MM.1S (cell line): ENCODE measurements around the gene NUTF2.

Source experiments
- DNase-seq: peaks from one replicate; pipeline ENCODE4 v3.0.0-alpha.2; 2015
- H2AFZ ChIP-seq: fragments of 300-600 bp; sonication (generic); 2 replicates; pipeline ENCODE4 v1.6.0; 2016; ENCODE audit warnings: antibody characterized with exemption, low read length
- H3F3A ChIP-seq: fragments of 300-600 bp; sonication (generic); 2 replicates; pipeline ENCODE4 v1.6.1; 2016; ENCODE audit warnings: mild to moderate bottlenecking, antibody characterized with exemption, low read length, moderate library complexity, mixed read lengths; ENCODE audit not compliant: insufficient read depth
- H3K27ac ChIP-seq: fragments of 300-600 bp; sonication (generic); 2 replicates; pipeline ENCODE4 v1.5.1; 2016; ENCODE audit warnings: mild to moderate bottlenecking, low read length
- H3K27me3 ChIP-seq: fragments of 300-600 bp; sonication (generic); replicated peaks from 2 replicates; pipeline ENCODE4 v1.6.0; 2016; ENCODE audit warnings: low read length; ENCODE audit not compliant: insufficient read depth
- H3K36me3 ChIP-seq: fragments of 300-600 bp; sonication (generic); replicated peaks from 2 replicates; pipeline ENCODE4 v1.6.1; 2016; ENCODE audit warnings: mild to moderate bottlenecking, low read length, mixed read lengths; ENCODE audit not compliant: insufficient read depth
- H3K4me1 ChIP-seq: fragments of 300-600 bp; sonication (generic); 2 replicates; pipeline ENCODE4 v1.6.1; 2016; ENCODE audit warnings: low read length, mixed read lengths
- H3K4me2 ChIP-seq: fragments of 300-600 bp; sonication (generic); 2 replicates; pipeline ENCODE4 v1.6.0; 2016; ENCODE audit warnings: low read depth, low read length
- H3K4me3 ChIP-seq: fragments of 300-600 bp; sonication (generic); 2 replicates; pipeline ENCODE4 v1.5.1; 2016; ENCODE audit warnings: low read length, mixed read lengths
- H3K79me2 ChIP-seq: fragments of 300-600 bp; sonication (generic); 2 replicates; pipeline ENCODE4 v1.6.1; 2016; ENCODE audit warnings: mixed run types, low read length, mixed read lengths
- H3K9ac ChIP-seq: fragments of 300-600 bp; sonication (generic); 2 replicates; pipeline ENCODE4 v1.6.1; 2016; ENCODE audit warnings: low read length, mixed read lengths
- H3K9me2 ChIP-seq: fragments of 300-600 bp; sonication (generic); replicated peaks from 2 replicates; pipeline ENCODE4 v1.6.1; 2016; ENCODE audit warnings: mild to moderate bottlenecking, low read length, mixed read lengths; ENCODE audit not compliant: insufficient read depth
- H3K9me3 ChIP-seq: fragments of 300-600 bp; sonication (generic); replicated peaks from 2 replicates; pipeline ENCODE4 v1.6.1; 2016; ENCODE audit warnings: mild to moderate bottlenecking, low read length, mixed read lengths; ENCODE audit not compliant: insufficient read depth
- H4K20me1 ChIP-seq: fragments of 300-600 bp; sonication (generic); 2 replicates; pipeline ENCODE4 v1.6.1; 2016; ENCODE audit warnings: mild to moderate bottlenecking, low read length, moderate library complexity, mixed read lengths; ENCODE audit not compliant: insufficient read depth
- EZH2 ChIP-seq: fragments of 300-600 bp; sonication (generic); optimal IDR thresholded peaks from 2 replicates; pipeline ENCODE3; 2017; ENCODE audit warnings: low read depth, mild to moderate bottlenecking, antibody characterized with exemption, low read length, mixed read lengths
- EZH2phosphoT487 ChIP-seq: fragments of 300-600 bp; sonication (generic); IDR thresholded peaks from 2 replicates; pipeline ENCODE4 v1.6.1; 2018; ENCODE audit warnings: antibody characterized with exemption, low read length
- TF ChIP-seq, protein P1 (sequence below): fragments of 300-600 bp; sonication (generic); IDR thresholded peaks from 2 replicates; pipeline ENCODE4 v1.5.1; 2016; ENCODE audit warnings: antibody characterized with exemption, low read length, mixed read lengths

The NUTF2 gene

DNA sequence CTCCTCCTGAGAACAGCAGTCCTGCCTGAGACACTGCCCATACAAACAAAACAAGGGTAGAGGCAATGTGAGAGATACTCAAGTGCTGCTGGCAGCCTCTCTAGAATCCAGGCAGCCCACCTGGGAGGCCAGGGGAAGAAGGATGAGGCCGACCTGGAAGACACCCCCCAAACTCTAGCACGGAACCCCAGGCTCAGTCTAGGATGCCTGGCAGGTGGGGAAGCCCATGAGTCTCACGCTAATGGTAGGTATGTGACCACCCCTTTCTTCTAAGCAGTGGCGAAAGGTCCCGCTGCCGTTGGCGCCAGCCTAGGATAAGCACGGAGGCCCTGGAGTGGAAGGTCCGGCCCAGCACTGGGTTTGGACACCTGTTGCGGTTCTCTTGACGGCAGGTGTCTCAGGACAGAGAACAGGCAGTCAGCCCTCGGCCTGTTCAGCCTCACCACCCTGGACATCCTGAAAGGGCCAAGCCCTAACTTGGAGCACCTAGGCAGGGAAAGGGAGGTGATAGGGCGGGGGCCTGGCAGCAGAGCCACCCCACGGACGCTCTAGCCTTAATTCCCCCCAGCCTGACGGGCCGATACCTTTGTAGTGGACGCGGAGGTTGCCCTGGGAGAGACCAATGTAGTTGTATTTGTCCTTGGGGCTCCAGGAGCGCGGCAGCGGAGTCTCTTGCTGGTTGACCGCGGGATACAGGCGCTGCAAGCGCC, 40.9 kb upstream of the NUTF2 start:
- Histone ChIP-seq H4K20me1 (no peaks in the 10 kb centered on the region), H3K27ac (peak overlapping the region; percentile 19; the same call in 1 of the 2 replicates), H3K4me1 (peaks cover 9% of the 10 kb centered on the region), H3F3A (no peaks in the 10 kb centered on the region), H3K4me2 (peak overlapping the region; percentile 90), H3K4me3 (peak overlapping the region; percentile 89), H3K9me2 (no peaks in the 10 kb centered on the region), H3K79me2 (peaks cover 52% of the 10 kb centered on the region), H3K9me3 (no peaks in the 10 kb centered on the region), H3K27me3 (no peaks in the 10 kb centered on the region), H3K9ac (peak overlapping the region; percentile 82), H3K36me3 (no peaks in the 10 kb centered on the region), H2AFZ (peak overlapping the region; percentile 83)
- DNase-seq, result no peak
- TF ChIP-seq EZH2phosphoT487 (no peak), EZH2 (no peak)
- TF ChIP-seq, protein P1, sequence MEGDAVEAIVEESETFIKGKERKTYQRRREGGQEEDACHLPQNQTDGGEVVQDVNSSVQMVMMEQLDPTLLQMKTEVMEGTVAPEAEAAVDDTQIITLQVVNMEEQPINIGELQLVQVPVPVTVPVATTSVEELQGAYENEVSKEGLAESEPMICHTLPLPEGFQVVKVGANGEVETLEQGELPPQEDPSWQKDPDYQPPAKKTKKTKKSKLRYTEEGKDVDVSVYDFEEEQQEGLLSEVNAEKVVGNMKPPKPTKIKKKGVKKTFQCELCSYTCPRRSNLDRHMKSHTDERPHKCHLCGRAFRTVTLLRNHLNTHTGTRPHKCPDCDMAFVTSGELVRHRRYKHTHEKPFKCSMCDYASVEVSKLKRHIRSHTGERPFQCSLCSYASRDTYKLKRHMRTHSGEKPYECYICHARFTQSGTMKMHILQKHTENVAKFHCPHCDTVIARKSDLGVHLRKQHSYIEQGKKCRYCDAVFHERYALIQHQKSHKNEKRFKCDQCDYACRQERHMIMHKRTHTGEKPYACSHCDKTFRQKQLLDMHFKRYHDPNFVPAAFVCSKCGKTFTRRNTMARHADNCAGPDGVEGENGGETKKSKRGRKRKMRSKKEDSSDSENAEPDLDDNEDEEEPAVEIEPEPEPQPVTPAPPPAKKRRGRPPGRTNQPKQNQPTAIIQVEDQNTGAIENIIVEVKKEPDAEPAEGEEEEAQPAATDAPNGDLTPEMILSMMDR, result no peak

DNA sequence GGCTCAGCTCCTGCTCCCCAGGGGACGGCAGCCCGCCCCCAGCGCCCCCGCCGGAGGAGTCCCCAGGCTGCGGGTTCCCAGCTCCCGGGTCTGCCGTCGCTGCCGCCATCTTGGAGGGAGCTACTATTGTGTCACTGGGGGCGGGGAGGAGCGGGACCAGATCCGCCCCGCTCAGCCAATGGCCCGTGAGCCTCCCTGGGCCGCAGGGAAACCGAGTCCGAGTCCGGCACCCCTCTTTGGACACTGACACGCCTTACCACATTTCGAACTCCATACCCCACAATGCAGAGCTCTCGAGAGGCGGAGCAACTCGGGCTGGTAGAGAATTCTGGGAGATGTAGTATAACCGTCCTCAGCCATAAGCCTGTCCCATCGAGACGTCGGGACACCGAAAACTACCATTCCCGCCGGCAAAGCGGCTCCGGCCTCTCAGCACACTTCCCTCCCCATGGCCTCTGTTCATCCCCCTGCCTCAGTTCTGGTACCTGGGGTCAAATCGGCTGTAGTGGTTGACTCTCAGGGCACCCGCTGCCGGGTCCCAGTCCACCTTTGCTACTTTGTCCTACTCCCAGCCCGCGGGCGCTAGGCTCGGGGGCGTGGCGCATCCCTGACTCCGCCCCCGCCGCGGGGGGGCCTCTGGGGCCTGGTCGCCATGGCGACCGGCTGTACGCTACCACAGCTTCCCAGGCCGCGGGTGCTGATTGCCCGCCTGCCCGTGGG, 40.1 kb upstream of the NUTF2 start, which contains the start of the genes RANBP10 and TSNAXIP1:
TSS of gene RANBP10 (minus strand) at position 133 of the 720 bp plus-strand sequence. CDS start at position 109, 24 bp downstream.
TSS of gene TSNAXIP1 (plus strand) at position 462 of the 720 bp plus-strand sequence. CDS start 261 bp downstream, outside the sequence.
- Histone ChIP-seq H3K27me3 (no peaks in the 10 kb centered on the region), H4K20me1 (no peaks in the 10 kb centered on the region), H3K36me3 (no peaks in the 10 kb centered on the region), H3K9me3 (no peaks in the 10 kb centered on the region), H3K27ac (peak within 1 kb of the TSS; percentile 33; the same call in 1 of the 2 replicates), H2AFZ (peak within 1 kb of the TSS; percentile 83), H3K9ac (peak within 1 kb of the TSS; percentile 82), H3K4me2 (peak within 1 kb of the TSS; percentile 90), H3K4me1 (peaks cover 9% of the 10 kb centered on the region), H3F3A (no peaks in the 10 kb centered on the region), H3K4me3 (peak within 1 kb of the TSS; percentile 89), H3K9me2 (no peaks in the 10 kb centered on the region), H3K79me2 (peaks cover 45% of the 10 kb centered on the region)
- peak; percentile 99 for DNase-seq
- TF ChIP-seq EZH2 (no peak), EZH2phosphoT487 (no peak)
- TF ChIP-seq, protein P1, result no peak

DNA sequence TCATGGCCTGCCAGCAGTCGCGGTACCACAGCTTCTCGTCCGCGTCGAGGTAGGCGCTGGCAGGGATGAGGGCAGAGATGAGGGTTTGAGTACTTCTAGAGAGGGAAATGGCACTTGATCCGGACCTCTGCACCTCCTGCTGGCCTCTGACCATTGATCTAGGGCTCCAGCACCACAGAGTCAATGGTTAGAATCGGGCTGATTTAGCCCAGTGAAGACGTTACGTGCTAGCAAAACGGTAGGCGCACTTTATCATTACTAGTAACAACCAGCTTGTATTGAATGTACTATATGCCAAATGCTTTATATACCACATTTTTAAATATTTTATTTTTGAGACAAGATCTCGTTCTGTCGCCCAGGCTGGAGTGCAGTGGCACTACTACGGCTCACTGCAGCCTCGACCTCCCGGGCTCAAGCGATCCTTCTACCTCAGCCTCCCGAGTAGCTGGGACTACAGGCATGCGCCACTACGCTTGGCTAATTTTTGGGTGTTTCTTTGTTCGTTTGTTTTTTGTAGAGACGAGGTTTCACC, 39.5 kb upstream of the NUTF2 start:
- H3K4me1 ChIP-seq, result peaks cover 9% of the 10 kb centered on the region
- no peaks in the 10 kb centered on the region for H3K9me3 ChIP-seq
- no peaks in the 10 kb centered on the region for H3F3A ChIP-seq
- DNase-seq, result no peak
- H3K9me2 ChIP-seq, result no peaks in the 10 kb centered on the region
- peak overlapping the region; percentile 71 for H2AFZ ChIP-seq
- H4K20me1 ChIP-seq, result no peaks in the 10 kb centered on the region
- H3K4me3 ChIP-seq, result peak overlapping the region; percentile 89
- TF ChIP-seq, protein P1, result no peak
- TF ChIP-seq EZH2 (no peak), EZH2phosphoT487 (no peak)
- H3K36me3 ChIP-seq, result no peaks in the 10 kb centered on the region
- H3K9ac ChIP-seq, result peak overlapping the region; percentile 23; the same call in 1 of the 2 replicates
- peak overlapping the region; percentile 89 for H3K4me2 ChIP-seq
- H3K27me3 ChIP-seq, result no peaks in the 10 kb centered on the region
- H3K79me2 ChIP-seq, result peaks cover 39% of the 10 kb centered on the region
- no peak overlapping the region for H3K27ac ChIP-seq
